Pulmonary artery endothelial cell (primary cell): ENCODE measurements around the gene EMX2. TPM values are rescaled to one million over a fixed set of nuclear protein-coding genes. Genes with fewer than 3 reads are reported as not detected.

ENCODE experiments used
- DNase-seq: peaks from one replicate; pipeline ENCODE4 v3.0.0-alpha.2; 2011; ENCODE audit warnings: low read depth, low spot score
- total RNA-seq: library from RNA; depleted of rRNA; stranded (reverse); fragments of >200 nt; gene quantifications from 2 replicates; pipeline ENCODE4 v1.2.3, GENCODE V29; 2014

Gene EMX2
- total RNA-seq, 1 donor from 2014 or later = not detected

GRCh38 chr10:117544004-117544701, 1.6 kb downstream of the EMX2 start:
- DNase-seq = no peak

- DNase-seq = no peak
Measured at GRCh38 chr10:117544711-117545140, 2.2 kb downstream of the EMX2 start.

- DNase-seq = no peak
Measured at GRCh38 chr10:117545141-117546019, 2.8 kb downstream of the EMX2 start.

- no peak for DNase-seq
Measured at GRCh38 chr10:117546020-117546580, 3.6 kb downstream of the EMX2 start.

DNA sequence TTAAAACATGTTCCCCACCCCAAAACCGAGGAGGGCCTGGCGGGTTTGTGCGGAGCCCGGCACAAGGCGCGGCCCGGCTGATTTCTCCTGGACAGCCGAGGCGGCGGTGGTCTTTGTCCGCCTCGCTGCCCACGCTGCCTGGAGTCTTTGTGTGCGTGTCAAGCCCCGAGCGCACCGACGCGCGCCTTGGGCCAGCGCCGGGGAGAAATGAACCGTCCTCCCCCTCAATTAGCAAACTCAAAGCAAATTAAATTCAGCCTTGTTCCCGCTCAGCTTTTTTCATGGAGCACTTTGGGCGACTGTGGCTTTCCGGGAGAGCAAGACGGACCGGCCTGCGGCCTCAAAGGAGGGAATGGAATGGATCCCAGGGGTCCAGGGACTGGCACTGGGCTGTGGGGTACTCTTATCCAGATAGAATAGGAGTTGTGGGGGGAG, 4.1 kb downstream of the EMX2 start:
- DNase-seq = no peak

GRCh38 chr10:117547016-117547715, 4.6 kb downstream of the EMX2 start:
- no peak for DNase-seq

- DNase-seq = no peak
Measured at GRCh38 chr10:117547716-117548668, 5.4 kb downstream of the EMX2 start.

DNA sequence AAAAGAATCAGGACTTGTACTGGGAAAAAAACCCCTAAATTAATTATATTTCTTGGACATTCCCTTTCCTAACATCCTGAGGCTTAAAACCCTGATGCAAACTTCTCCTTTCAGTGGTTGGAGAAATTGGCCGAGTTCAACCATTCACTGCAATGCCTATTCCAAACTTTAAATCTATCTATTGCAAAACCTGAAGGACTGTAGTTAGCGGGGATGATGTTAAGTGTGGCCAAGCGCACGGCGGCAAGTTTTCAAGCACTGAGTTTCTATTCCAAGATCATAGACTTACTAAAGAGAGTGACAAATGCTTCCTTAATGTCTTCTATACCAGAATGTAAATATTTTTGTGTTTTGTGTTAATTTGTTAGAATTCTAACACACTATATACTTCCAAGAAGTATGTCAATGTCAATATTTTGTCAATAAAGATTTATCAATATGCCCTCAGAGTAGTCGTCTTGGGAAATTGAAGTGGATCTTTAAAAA, 6.6 kb downstream of the EMX2 start:
- no peak for DNase-seq

DNA sequence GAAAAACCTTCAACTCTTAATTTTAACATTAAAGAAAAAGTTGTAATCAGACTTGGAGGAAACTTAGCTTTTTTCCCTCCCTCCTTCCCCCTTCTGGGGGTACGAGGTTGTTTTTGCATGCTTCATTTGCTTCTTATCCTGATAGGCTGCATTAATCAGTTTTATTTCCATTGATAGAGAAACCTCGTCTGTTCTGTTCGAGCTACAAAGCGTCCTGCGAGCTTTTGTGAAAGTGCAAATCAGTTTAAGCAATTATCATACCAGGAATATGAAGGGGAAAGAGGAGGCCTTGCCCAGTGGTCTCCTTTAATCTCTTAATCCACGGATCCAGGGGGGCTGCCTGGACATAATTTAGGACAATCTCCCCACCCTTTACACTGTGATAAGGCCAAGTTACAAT, 7.5 kb downstream of the EMX2 start:
- no peak for DNase-seq

DNA sequence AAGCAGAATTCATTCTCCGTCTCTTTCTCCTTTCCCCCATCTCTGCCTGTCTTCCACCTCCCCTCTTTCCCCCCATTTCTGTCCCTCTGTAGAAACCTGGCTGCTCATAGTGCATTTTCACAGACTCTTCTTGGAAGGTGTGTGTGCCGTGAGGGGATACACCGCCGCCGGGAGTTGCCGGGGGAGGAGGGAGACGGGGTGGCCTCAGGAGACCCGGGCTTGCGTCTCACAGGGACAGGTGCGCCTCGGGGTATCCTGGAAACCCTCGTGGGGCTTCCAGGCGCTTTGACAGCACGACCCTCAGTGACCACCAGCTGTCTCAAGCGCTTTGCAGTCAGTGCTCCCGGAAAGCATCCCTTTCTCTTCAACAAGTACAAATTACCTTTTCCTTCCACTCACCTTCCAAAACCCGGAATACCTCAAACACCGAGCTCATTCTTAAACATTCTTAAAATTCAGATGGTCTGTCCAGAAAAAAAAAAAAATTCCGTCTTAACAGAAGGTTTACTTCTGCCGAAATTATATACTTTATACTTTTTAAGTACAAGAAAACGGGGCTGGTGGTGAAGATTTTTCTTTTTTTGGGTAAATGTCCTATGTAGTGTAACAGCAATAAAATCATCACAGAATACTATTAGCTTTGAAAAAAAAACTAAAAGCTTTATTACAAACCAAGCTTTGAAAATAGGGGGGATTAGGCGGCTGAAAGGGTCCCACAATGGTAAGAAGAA, 8.2 kb downstream of the EMX2 start:
- DNase-seq = no peak

DNA sequence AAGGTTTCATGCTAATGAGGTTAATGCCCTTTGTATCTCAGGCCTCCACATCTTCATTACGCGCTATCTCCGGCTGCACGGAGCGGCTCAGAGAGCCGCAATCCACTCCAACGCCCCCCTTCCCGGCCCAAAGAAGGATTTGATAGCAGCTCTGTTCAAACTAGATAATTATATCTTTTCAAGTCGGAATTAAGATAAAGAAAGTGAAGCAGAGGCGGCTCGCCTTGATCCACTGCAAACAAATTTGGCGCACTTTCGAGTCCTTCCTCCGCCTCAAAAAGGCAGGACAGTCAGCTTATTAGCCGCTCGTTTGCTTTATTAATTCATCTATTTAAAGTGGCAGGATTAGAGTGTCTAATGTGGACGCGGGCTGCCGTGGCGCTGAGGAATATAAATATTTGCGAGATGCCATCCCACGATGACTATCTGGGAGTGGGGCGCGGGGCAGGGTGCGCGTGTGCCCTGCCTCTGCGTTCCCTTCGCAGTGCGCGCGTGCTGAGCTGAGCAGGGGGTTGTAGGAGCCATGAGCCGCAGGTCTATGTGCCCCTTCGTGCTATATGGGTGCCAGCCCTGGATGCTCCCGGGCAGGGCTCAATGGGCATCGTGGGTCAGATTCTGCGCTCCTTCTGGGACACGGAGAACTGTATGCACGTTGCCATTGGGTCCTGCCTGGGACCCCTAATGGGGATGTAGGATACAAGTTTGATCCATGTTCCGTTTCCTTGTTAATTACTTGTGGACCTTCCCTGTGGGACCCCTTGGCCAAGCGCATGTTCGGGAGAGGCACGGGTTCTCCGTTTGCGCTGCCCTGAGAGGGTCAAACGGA, 9.0 kb downstream of the EMX2 start:
- no peak for DNase-seq

DNA sequence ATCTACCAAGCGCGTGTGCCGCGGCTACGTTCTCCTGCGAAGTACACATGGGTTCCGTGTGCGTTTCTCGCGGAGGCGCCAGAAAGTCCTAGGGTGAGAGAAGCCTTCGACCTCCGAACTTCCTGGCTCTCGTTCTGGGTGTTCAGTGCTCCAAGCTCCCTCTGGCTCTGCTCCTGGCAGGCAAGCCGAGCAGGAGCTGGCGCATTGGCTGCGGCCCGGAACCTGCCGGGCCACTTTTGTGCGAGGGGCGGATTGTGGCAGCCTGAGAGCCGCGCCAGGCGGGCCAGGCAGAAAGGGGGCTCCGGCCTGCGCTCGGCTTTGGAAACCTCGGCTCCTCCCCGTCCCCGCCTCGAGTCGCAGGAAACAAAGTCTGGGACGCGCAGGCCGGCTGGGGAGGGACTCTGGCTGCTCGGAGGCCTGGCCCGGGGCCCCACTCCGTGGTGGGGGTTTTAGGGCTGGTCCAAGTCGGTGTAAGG, 9.6 kb downstream of the EMX2 start:
- no peak for DNase-seq

DNA sequence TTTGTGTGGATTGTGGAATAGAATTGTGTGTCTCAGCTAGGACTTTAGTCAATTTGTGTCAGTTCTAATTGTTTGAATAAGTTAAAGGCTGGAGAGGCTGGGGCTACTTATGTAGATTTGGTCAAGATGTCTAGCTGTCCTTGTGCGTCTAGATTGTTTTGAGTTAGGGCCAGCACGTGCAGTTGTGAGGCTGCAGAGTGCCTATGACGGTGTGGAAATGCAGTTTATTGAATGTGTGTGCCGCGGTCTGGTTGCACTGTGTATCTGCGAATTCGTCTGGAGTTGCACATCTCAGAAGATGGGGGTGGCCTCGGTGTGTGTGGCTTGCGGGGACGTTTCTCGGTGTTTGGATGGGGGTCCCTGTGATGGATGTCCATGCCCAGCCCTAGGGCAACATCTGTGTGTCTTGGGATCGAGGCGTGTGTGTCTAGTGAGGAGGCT, 10.2 kb downstream of the EMX2 start:
- DNase-seq = no peak

DNA sequence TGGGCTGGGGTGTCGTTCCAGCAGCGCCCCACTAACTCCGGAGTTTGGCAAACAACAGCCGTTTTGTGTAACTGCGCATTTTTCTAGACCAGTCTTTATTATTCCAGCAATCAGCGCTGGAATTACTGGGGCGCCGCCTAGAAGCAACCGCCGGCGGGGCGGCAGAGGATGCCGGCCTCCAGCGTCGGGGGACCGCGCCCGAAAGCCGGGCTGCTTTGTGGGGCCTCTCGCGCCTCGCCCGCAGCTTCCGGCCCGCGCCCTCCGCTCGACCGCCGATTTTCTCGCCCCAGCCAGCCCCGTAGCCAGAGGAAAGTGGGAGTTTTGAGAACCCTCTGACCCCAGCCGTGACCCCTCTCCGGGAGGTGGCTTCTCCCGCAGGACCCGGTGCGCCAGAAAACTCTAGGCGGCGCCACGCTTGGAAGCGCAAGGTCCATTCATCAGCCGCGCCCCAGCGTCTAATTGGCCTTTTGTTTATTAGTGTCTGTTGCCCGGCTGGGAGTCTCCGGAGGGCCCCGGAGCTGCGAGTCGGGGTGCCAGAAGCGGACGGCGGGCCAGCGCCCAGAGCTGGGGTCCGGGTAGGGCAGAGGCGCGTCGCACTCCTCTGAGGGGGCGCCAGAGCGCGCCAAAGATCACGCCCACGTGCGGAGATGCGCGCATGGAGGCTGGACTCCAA, 10.7 kb downstream of the EMX2 start:
- no peak for DNase-seq

- DNase-seq = no peak
Measured at GRCh38 chr10:117553815-117554172, 11.2 kb downstream of the EMX2 start.

DNA sequence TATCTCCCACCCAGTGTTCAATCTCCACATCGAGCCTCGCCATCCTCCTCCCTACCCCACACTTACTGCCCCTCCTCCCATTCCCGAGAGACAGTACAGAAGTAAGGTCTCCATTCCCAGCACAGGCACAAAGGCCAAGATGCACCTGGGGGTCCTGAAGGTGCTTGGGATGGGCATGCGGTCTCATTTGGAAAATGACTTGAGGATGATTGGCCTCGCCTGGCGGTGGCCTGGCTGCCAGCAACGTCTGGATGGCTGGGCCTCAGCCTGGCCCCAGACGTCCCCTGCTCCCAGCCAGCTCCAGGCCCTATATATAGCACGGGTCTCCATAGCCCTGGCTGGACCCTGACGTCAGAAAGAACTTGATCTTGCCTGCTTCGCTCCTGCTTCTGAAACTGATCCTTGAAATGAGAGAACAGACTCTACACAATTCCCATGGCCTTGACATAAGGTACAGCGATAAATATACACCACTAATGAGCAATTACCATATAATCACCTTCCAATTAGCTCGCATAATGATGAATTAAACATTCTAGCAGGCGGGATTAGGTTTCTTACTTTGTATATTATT, 11.8 kb downstream of the EMX2 start:
- DNase-seq = no peak

DNA sequence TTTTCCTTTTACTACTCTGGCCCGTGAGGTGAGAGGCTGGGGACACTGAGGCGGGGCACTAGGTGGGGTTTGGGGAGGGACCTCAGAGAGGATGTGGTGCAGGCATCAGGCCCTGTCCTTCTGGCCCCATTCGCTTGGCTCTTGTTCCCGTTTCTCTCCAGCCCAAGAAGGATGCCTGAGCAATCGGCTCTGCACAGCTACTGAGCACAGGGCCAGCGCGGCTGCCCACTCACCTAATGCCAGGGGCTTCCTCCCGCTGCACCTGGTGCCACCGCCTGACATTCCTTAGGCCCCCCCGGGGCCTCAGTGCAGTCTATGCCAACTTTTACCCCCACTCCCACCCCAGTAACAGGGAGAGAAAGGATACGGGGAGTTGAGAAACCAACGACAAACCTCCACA, 12.5 kb downstream of the EMX2 start:
- DNase-seq = no peak

GRCh38 chr10:117555863-117556262, 13.3 kb downstream of the EMX2 start:
- DNase-seq = no peak
